Measurements from ENCODE around the gene TSEN15.
"Not testable (repeated sequence)": the region's sequence is repeated elsewhere in the genome, so short reads cannot be mapped to it uniquely, and the experiment has no call there.

Gene TSEN15

DNA sequence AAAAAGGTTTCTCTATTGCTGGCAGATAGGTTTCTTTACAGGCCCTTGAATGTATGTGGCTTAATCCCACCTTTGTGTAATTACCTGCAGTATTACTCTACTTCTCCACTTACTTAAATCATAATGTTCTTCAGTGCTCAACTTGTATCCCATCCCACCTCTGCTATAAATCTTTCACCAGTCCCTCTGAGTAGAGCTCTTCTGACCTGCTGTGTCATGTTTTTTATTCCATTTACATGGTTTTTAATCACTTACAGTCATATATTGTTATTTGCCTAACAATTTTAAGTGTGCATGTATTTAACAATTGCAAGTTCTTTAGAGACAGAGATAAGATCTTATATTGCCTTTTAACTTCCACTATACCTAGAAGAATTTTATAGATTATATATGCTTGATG lies 2.4 kb downstream of the TSEN15 start:
- no peak for DNase-seq (ENCODE audit: low read depth)

DNA sequence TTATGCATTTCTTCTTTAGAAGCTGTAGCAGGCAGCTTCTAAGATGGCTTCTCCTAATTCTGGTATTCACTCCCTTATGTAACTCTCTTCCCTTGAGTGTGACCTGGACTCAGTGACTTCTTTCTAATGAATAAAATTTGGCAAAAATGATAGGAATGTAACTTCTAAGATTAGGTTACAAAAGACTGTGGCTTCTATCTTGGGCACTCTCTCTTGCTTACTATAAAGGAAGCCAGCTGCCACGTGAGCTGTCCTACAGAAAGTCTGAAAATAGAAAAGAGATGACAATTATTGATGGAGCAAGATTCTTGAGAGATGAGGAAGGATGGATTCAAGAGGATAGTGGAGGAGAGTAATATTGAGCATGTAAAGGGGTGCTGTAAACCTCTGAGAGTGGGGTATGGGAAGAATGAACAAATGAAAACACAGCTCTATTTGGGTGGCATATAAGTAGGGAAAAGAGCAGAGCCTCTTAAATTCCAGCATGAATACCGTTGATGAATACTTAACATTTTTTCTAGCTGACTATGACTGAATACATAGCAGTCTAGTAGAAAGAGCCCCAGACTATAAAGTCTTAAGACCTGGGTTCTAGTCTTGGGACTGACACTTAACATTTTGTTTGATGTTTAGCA lies 5.5 kb downstream of the TSEN15 start:
- no peak for DNase-seq (ENCODE audit: low read depth)

DNA sequence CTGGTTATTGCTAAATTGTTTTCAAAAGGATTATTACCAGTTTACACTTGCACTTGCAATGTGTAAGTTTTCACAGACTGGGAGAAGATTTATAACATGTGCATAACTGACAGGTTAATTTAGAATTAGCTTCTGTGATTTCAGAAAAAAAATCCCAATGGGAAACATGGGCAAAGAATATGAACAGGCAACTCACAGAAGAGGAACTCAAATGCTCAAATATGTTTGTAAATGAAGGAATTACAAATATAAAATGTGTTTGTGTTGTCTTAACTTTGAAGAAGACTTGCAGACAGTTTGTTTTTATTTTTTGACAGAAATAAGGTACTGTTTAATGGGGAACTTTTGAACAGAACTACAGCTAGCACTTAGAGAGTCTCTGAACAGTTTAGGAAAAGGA lies 8.4 kb downstream of the TSEN15 start:
- DNase-seq (ENCODE audit: low read depth), result no peak

DNA sequence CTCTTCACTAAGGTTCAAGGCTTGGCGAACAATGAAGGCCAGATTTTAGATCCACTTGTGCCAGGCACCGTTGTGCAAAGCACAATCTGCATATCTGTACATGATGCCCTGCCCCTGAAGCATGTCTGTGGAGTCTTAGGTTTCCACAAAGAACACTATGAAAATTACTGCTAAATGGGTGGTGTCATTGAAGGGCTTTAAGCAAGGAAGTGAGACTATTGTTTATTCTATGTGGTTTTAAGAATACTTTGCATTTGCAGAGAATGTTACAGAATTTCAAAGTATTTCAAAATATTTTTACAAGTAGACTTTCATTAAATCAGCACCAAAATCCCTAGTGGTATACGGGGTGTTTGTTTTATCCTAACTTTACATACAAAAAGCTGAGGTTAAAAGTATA lies 8.8 kb downstream of the TSEN15 start:
- no peak for DNase-seq (ENCODE audit: low read depth)

DNA sequence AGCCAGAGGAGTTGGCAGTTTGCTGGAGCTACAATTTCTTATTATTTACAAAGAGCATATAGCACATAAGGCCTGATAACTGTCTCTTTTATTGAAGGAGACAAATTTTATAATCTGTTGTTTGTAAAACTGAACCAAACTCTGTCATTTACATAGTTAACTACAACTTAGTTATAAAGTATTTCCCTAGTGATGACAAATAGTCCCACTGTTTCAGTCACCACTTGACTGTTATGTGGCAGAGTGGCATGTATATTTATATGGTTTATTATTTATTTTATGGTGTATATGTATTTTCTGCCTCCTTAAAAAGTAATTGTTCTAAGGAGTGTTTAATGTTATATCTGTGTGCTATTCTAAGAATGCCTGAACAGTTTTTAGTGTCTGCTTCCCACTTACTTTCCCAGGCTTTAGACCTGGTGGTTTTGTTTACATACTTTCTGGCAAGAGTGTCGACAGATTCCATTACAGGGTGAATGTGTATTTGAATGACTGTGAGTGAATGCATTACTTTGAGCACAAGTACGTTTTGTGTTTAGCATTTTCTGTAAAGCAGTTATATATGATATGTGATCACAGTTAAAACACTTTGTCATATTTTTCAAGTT lies 10.0 kb downstream of the TSEN15 start:
- DNase-seq (ENCODE audit: low read depth), result no peak

DNA sequence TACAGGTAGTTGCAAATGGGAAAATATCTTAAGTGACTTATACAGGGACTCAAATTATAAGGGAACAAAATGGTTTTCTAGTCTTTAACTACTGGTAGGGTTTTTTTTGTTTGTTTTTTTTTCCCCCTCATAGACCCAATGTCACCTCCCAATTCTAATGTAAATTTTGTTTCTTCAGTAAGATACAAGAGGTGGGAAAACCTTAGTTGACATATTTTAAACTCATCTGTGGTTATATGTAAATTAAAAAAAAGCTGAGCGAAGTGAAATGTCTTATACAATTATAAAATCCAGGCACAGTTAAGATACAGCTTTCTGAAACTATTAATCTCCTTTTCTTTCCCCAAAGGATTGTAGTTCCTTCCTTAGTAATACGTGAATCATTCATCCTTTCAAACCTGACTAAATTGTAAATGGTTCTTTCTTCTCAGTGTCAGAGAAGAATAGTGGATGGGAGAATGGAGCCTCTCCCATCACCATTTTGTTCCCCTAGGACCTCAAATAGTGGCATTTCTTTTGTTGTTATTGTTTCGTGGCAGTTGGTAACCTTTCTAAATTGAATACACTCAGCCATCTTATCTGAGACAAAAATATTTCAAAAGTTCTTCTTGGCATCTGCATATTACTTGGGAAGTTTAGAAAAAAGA lies 11.2 kb downstream of the TSEN15 start:
- no peak for DNase-seq (ENCODE audit: low read depth)

DNA sequence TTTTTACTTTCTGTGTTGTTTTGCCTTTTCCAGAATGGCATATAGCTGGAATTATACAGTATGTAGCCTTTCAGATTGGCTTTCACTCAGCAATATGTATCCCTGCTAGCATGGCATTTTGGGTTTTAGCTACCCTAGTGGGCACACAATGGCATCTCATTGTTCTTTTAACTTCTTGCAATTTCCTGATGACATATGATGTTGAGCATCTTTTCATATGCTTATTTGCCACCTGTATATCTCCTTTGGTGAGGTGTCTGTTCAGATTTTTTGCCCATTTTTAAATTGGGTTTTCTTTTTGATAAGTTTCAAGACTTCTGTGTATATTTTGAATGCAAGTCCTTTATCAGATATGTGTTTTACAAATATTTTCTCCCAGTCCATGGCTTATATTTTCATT lies 14.0 kb downstream of the TSEN15 start:
- no peak for DNase-seq (ENCODE audit: low read depth)

DNA sequence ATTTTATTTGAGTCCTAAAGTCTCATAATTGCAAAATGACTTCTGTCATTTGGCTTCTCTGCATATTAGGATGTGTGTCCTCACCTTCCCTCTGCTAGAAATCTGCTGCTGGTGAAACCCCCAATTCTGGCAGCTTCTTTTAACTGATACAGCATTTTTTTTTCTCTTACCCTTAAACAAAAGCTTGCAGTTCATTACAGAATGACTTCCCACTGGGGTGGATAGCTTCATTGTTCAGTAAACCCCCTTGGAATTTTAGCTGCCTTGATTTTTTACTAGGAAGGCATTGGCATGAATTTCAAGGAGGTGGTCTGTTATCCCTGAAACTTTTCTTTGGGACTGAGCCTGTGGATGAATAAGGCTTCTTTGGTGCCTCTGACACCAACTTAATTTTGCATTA lies 16.8 kb downstream of the TSEN15 start:
- DNase-seq (ENCODE audit: low read depth), result no peak

DNA sequence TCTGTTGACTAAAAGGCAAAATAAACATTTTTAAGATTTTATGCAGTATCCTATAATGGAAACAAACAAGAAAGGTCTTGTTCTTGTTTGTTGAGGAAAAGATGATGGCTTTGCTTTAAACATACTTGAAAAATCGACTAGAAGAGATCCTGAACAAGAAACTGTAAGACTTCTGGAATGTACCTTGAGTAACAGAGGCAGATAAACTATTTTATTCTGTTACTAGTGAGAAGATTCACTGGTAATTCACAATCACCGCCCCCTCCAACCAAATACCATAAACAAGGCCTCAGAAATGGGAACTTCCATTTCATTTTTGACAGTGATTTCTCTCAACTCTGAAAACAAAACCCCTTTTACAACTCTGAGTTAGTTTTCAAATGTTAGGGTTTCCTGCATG lies 18.1 kb downstream of the TSEN15 start:
- no peak for DNase-seq (ENCODE audit: low read depth)

DNA sequence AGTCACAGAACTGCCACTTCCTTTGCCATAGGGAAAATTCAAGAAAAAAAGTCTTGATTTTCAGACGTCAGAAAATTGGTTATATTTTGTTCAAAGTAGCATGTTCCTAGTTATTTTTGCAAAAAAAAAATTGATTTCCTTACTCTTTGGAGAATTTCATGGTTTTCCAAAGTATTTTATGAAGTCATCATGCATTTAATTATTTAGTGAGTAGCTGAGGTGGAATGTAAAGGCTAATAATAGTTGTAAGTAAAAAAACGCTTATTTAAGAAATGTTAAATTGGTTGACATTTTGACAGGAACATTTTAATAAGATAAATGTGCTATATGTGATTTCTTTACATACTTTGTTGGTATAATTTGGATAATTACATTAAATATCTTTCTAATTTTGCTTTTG lies 20.8 kb downstream of the TSEN15 start:
- no peak for DNase-seq (ENCODE audit: low read depth)

DNA sequence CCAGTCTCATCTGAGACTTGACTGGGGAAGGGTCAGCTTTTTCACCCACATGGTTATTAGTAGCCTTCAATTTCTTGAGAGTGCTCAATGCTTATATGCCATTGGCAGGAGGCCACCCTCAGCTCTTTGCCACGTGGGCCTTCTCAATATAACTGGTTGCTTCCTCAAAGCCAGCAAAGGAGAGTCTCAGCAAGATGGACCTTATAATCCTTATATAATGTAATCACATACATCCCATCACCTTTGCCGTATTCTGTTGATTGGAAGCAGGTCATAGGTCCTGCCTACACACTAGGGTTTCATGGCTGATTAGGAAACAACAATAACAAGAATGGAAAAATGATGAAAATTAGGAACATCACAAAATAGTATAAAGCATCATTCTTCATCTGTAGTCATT lies 22.9 kb downstream of the TSEN15 start:
- DNase-seq (ENCODE audit: low read depth), result no peak

DNA sequence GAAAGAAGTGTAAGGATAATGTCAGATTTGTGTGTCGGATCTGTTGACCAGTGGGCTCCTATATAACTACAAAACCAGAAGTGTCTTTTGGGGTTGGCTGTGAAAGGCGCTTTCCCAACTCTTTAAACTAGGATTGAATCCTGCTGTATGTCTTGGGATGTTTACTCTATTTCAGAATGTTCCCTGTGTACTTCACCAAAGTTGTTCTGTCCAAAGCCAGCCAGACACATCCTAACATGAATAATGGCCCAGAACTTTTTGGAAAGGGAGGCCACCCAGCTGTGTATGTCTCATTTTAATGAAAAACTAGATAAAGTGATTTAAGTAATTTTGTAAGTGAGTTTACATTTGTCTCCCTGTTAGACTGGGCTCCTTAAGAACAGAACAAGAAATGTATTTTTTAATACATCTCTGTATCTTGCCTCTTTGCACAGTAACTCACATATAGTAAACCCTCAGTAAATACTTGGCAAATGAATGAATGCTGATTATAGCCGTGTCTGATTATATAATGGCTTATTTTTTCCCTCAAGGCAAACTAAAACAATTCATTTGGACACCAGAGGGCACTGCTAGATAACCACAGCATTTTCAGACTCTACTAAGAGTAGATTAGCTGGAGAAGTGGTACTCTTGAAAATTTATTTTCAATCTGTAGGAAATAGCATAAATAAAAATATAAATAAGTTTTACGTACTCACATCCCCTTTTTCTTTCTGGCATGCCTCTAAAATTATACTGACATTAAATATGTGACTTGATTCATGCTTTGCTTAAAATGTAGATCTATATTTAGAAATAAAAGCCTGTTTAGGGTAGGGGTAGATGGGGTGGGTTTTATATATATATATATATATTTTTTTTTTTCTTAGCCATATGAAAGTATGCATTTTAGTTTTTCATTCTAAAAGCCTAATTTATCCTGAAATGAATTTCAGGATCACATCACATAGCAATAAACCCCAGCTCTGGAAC lies 23.8 kb downstream of the TSEN15 start:
- DNase-seq (ENCODE audit: low read depth), result no peak

DNA sequence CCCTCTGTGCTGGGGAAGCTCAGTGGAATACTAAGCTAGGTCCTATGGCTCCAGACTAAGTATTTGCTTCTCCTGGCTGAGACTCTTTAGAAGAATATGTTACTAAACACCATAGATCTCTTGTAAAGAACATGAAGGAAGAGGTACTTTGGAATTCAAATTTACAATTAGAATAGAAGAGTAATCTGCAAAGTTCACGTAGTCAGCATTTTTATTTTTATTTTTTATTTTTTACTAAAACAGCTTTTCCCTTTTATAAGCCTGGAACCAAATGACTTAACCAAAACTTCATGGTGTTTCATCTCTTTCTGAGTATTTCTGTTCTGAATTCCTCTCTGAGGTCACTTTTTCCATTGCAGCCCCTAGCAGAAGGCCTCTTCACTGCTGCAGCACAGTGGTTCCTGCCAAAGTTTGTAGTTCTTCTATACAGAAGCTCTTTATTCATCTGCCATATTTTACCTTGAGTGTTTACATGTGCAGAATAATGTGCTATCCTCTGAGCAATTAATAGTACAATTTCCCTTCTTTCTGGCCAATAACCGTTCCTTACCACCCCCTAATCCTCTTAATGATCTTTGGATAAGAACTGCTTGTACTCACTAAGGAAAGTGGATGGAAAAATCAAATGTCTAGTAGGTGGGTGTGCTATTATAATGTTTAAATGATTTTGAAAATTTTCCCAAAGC lies 27.2 kb downstream of the TSEN15 start:
- DNase-seq (ENCODE audit: low read depth), result no peak

DNA sequence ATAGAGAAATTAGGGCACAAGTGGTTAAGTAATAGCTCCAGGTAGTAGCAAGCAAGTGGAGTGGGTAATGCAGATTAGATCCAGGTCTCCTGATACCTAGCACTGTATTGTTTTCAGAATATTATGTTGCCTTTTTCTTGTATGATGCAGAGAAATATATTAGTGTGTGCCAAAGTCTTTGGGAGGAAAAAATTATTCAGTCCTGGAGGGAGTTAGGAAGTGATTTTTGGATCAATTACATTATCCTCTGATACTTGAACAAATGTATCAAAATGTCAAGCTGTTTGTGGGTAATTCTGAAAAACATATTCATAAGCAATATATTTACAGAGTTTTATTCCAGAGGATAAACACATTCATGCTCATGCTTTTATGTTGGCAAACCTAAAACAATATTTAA lies 28.8 kb downstream of the TSEN15 start:
- no peak for DNase-seq (ENCODE audit: low read depth)

DNA sequence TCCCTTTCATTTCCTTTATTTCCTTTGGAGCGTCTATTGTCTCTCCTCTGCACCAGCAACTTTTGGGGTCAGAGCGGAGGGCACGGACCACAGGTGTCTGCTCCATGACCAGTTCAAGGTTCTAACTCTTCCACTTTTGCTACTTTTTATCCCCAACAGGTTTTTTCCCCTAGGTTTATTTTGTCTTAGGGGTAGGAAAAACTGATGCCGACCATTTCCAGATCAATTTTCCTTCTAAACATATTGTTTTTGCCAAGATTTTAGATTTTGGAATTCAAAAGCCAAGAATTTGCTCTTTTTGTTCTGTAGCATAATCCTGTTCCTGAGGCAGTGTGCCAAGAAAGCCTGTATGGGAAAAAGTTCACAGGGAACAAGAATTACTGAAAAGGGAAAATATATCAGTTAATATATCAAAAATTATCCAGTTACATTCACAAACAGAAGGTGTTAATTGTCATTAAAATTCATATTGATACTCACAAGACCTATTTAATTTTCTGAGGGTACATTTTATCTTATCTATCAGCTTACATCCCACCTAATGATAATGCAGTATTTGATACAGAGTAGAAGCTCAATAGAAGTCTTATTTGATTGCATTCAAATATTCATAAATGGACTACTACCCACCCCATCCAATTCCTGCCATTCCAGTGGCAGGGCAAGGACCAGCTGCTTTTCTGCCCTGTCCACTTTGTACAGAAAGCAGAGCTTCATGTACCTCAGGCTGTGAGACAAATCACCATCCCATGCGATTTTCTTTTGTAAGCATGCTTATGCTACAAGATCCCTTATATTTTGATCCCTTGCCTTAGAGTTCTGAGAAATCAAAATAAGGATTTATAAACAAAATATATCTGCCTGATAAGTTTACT lies 31.2 kb downstream of the TSEN15 start:
- DNase-seq (ENCODE audit: low read depth), result no peak

DNA sequence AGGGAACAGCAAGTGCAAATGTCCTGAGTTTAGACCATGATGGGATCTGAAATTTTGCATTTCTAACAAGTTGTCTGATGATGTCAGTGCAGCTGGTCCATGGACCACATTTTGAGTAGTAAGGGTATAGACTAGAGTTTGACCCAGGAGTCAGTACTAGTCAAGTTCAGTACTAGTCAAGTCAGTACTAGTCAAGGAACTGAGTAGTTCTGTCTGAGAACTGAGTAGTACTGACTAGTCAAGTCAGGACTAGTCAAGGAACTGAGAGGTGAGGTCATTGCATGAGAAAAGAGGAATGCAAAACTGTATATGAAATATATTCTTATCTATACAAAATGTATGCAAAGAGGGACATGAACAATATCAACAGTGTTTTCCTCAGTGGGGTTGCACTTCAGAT lies 34.1 kb downstream of the TSEN15 start:
- DNase-seq (ENCODE audit: low read depth), result no peak

DNA sequence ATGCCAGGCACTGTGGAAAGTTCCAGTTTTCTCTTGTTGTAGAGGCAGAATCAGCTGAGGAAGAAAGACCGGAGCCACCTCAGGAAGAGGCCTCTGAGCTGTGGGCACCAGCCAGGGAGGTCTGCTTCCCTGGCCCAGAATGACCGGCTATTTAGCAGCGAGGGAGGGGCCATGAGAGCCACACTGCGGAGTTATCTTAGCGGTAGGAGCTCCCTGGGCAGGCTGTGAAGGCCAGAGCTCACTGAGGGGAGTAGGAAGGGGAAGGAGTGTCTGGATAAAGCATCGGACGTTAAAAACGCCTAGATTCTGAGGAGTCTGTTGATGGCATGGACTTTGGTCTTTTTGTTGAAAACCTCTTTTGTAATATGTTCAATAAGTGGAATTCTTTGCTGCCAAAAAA lies 36.5 kb downstream of the TSEN15 start:
- no peak for DNase-seq (ENCODE audit: low read depth)

DNA sequence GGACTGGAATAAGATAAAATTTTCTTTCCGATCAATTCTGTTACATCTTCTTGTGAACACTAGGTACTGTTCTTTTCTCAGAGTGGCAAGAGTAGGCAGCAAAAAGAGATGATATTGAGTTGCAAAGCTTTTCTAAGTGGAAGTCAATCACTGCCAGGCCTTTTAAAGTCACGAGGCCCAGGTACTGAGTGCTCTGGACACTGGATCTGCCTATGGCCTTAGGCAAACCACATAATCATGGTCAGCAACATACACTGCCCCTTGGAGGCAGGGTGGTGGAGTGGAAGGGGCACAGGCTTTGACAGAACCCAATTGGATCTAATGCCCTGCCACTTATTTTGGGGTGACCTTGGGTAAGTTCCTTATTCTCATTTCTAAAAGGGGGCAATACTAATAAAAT lies 41.5 kb downstream of the TSEN15 start:
- DNase-seq (ENCODE audit: low read depth), result no peak

DNA sequence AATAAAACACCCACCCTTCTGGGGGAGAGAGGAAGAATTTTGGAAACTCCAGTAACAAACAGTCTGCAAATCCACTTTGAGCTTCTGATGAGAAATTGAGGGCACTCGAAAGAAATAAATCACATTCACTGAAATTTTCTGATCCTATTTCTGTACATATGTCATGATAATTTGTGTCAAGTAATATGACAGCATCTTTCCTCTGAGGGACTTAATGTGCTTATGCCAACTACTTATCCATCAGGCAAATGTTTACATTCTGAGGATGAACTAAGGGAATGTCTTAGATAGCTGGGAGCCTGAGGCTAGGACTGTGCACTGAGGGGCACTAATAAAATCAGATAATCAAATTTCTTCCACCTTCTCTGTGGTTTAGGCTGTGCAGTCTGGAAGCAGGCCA lies 44.5 kb downstream of the TSEN15 start:
- no peak for DNase-seq (ENCODE audit: low read depth)

DNA sequence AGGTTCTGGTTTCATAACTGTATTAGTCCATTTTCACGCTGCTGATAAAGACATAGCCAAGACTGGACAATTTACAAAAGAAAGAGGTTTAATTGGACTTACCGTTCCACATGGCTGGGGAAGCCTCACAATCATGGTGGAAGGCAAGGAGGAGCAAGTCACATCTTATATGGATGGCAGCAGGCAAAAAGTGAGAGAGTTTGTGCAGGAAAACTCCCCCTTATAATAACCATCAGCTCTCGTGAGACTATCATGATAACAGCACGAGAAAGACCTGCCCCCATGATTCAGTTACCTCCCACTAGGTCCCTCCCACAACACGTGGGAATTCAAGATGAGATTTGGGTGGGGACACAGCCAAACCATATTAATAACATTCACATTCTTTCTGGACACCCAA lies 45.0 kb downstream of the TSEN15 start:
- DNase-seq (ENCODE audit: low read depth), result not testable (repeated sequence)

DNA sequence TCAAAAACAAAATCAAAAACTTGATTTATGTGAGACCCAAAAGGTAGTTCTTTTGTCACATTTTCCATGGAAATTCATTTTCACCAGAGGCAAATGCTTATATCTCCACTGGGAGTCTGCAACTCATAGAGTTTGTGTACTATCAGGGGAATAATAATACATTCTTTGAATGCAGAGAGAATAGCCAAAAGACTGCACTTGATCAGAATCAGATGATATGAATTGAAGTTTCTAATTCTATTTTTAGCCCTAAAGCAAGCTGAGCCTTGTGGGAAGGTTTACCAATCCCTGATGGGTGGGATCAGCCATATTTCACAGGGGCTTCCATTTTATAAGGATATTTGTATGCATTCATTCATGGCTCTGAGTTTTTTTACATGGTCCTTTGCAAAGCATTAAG lies 49.6 kb downstream of the TSEN15 start:
- DNase-seq (ENCODE audit: low read depth), result no peak
